A673 (cell line): ENCODE results near the gene SEMA4C. TPM values are rescaled to one million over a fixed set of nuclear protein-coding genes. Genes with fewer than 3 reads are reported as not detected.

Experiments used
- BruUV-seq: library from RNA; stranded (reverse); fragments of 400-500 nt; replicated peaks from 2 replicates; lab custom pipeline; 2021; lab: Mats Ljungman, UMichigan
- CTCF ChIA-PET: fragments of 300-600 bp; sonication (Branson Sonifier 250); formaldehyde crosslinking; loops from one replicate; lab custom pipeline; 2022; ENCODE audit warnings: antibody characterized with exemption; lab: Charles Lee
- POLR2A ChIA-PET: fragments of 300-600 bp; sonication (Branson Sonifier 250); formaldehyde crosslinking; loops from one replicate; lab custom pipeline; 2022; ENCODE audit warnings: antibody characterized with exemption; ENCODE audit not compliant: low non-redundant PET; lab: Charles Lee
- DNase-seq: peaks from one replicate; pipeline ENCODE4 v3.0.0-alpha.2; 2015; ENCODE audit warnings: low spot score
- H3K27ac ChIP-seq: fragments of 200-600 bp; sonication (generic); 2 replicates; pipeline ENCODE4 v1.5.1; 2016; ENCODE audit warnings: mixed run types, low read depth, mild to moderate bottlenecking, mixed read lengths, antibody characterized with exemption, low read length; ENCODE audit not compliant: poor library complexity, severe bottlenecking
- H3K27me3 ChIP-seq: fragments of 200-600 bp; sonication (generic); replicated peaks from 2 replicates; pipeline ENCODE4 v1.6.1; 2017; ENCODE audit warnings: mixed run types, low read depth, mild to moderate bottlenecking, mixed read lengths, antibody characterized with exemption, low read length; ENCODE audit not compliant: insufficient read depth, poor library complexity
- H3K36me3 ChIP-seq: fragments of 200-600 bp; sonication (generic); 2 replicates; pipeline ENCODE4 v1.6.1; 2016; ENCODE audit warnings: mixed run types, mild to moderate bottlenecking, mixed read lengths, antibody characterized with exemption, low read length; ENCODE audit not compliant: insufficient read depth, poor library complexity, severe bottlenecking
- H3K4me1 ChIP-seq: fragments of 200-600 bp; sonication (generic); 2 replicates; pipeline ENCODE4 v1.6.1; 2017; ENCODE audit warnings: mixed run types, mild to moderate bottlenecking, mixed read lengths, antibody characterized with exemption, low read length; ENCODE audit not compliant: insufficient read depth, poor library complexity, severe bottlenecking
- H3K4me3 ChIP-seq: fragments of 200-600 bp; sonication (generic); 2 replicates; pipeline ENCODE4 v1.5.1; 2016; ENCODE audit warnings: low read depth, mixed run types, mild to moderate bottlenecking, mixed read lengths, low read length; ENCODE audit not compliant: poor library complexity, severe bottlenecking
- H3K9me3 ChIP-seq: fragments of 200-600 bp; sonication (generic); 2 replicates; pipeline ENCODE4 v1.6.1; 2016; ENCODE audit warnings: mixed run types, low read depth, mild to moderate bottlenecking, mixed read lengths, antibody characterized with exemption, low read length; ENCODE audit not compliant: poor library complexity, severe bottlenecking
- EZH2 ChIP-seq: fragments of 200-600 bp; sonication (generic); IDR thresholded peaks from 2 replicates; pipeline ENCODE4 v1.6.1; 2017; ENCODE audit warnings: borderline replicate concordance, low read depth, mild to moderate bottlenecking, mixed read lengths, antibody characterized with exemption, low read length; ENCODE audit not compliant: poor library complexity, severe bottlenecking
- intact Hi-C: fragments of 100-400 bp; cut with micrococcal nuclease; formaldehyde crosslinking; loops from one replicate; pipeline ENCODE4 v1.10.0; 2022; ENCODE audit not compliant: unreplicated experiment
- total RNA-seq: library from RNA; stranded (reverse); gene quantifications from 2 replicates; pipeline ENCODE4 v1.2.3, GENCODE V29; 2021
- TF ChIP-seq, protein P1 (sequence below): fragments of 300-800, 200-600 bp; sonication (generic); conservative IDR thresholded peaks from 2 replicates; pipeline ENCODE4 v1.5.1; 2017; ENCODE audit warnings: low read depth, mild to moderate bottlenecking, antibody characterized with exemption, low read length, moderate library complexity, mixed read lengths

SEMA4C gene
- total RNA-seq, 1 experiment from 2014 or later, result 33.3 TPM

GRCh38 chr2:96906729-96907114 is 36.8 kb upstream of the SEMA4C start:
- Histone ChIP-seq H3K4me3 (no peak overlapping the region), H3K27ac (peak overlapping the region; percentile 10), H3K9me3 (no peaks in the 10 kb centered on the region), H3K36me3 (no peaks in the 10 kb centered on the region), H3K4me1 (no peaks in the 10 kb centered on the region), H3K27me3 (no peaks in the 10 kb centered on the region)
- CTCF ChIA-PET, result no interaction called here
- intact Hi-C loops, result no loop called here
- BruUV-seq, result no TSS peak
- peak; percentile 29 for DNase-seq
- no peak for TF ChIP-seq EZH2
- TF ChIP-seq, protein P1, sequence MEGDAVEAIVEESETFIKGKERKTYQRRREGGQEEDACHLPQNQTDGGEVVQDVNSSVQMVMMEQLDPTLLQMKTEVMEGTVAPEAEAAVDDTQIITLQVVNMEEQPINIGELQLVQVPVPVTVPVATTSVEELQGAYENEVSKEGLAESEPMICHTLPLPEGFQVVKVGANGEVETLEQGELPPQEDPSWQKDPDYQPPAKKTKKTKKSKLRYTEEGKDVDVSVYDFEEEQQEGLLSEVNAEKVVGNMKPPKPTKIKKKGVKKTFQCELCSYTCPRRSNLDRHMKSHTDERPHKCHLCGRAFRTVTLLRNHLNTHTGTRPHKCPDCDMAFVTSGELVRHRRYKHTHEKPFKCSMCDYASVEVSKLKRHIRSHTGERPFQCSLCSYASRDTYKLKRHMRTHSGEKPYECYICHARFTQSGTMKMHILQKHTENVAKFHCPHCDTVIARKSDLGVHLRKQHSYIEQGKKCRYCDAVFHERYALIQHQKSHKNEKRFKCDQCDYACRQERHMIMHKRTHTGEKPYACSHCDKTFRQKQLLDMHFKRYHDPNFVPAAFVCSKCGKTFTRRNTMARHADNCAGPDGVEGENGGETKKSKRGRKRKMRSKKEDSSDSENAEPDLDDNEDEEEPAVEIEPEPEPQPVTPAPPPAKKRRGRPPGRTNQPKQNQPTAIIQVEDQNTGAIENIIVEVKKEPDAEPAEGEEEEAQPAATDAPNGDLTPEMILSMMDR, result no peak
- POLR2A ChIA-PET, result interaction anchor here (0.6 kb wide), 1 partner anchor 146 kb away, joined by 4 read pairs; the partner anchor contains the start of gene CNNM4

GRCh38 chr2:96903815-96904214 is 33.9 kb upstream of the SEMA4C start:
- no peaks in the 10 kb centered on the region for H3K9me3 ChIP-seq
- H3K27me3 ChIP-seq, result no peaks in the 10 kb centered on the region
- no peak for TF ChIP-seq EZH2
- TF ChIP-seq, protein P1, result no peak
- BruUV-seq, result no TSS peak
- intact Hi-C loops, result no loop called here
- POLR2A ChIA-PET, result no interaction called here
- no peak overlapping the region for H3K4me3 ChIP-seq
- H3K27ac ChIP-seq, result no peak overlapping the region
- H3K36me3 ChIP-seq, result no peaks in the 10 kb centered on the region
- no peak for DNase-seq
- CTCF ChIA-PET, result no interaction called here
- H3K4me1 ChIP-seq, result no peaks in the 10 kb centered on the region

DNA sequence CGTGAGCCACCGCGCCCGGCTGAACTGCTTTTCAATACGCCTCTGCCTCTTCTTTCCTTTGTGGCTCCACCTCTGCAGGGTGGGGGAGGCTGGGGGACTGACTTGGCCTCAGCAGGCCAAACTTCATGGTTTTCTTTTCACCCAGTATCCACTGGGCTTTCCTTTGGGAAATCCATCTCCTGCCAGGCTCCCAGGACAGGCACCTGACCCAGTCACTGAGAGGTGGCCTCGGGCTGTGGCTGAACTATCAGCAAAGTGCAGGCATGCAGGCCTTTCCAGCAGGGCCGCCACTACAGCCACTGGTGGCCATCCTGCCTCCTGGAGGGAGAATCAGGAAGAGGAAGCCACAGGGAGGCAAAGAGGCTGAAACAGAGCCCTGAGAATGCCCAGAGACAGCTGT is 33.4 kb upstream of the SEMA4C start:
- no peak for TF ChIP-seq EZH2
- TF ChIP-seq, protein P1, result no peak
- CTCF ChIA-PET, result no interaction called here
- H3K4me3 ChIP-seq, result no peak overlapping the region
- POLR2A ChIA-PET, result no interaction called here
- no peak for DNase-seq
- no peaks in the 10 kb centered on the region for H3K4me1 ChIP-seq
- H3K36me3 ChIP-seq, result no peaks in the 10 kb centered on the region
- intact Hi-C loops, result no loop called here
- no peaks in the 10 kb centered on the region for H3K9me3 ChIP-seq
- no peak overlapping the region for H3K27ac ChIP-seq
- H3K27me3 ChIP-seq, result no peaks in the 10 kb centered on the region
- BruUV-seq, result no TSS peak
